ENCODE measurements around the gene SPATA19.

Gene SPATA19

DNA sequence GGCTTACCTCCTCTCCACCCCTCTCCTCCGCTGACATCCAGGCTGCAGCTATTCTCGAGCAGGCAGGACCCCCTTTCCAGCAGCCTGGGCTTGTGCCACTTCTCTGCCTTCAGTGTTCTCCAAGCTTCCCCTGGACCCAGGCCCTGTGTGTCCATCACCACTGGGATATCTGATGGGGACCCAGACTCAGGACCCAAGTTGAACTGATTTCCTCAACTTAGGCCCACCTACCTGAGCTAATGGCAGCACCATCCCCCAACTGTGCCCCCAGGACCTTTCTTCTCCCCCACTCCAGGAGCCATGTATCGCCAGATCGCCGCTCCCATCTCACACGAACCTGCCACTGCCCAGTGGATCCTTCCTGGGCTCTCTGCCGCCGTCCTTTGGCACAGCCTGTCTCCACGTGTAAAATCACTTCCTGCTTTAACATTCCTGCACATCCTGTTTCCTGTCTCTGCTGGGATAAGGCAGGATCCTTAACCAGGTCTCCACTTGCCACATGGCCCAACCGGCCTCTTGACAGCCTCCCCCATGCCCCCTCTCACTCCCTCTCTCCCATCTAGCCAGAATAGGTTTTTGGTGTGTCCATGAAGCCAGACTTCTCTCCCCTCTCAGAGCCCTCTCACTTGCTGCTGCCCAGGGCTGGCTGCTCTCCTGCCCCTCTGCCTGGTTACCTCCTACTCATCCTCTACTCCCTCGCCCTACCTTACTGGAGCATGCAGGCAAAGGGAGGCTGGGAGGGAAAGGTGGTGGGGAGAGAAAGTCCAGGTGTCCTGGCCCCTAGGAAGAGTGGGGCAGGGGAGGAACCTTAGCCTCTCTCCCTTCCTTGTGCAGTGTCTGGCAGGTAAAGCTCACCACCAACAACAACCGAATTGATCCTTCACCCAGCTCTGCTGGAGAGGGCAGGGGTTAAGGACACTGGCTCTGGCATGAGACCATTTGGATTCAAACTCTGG lies 9.4 kb downstream of the SPATA19 start:
- DNase-seq = no peak

GRCh38 chr11:133834682-133835592 lies 10.4 kb downstream of the SPATA19 start:
- peak; percentile 37 for DNase-seq

GRCh38 chr11:133833898-133834681 lies 11.2 kb downstream of the SPATA19 start:
- DNase-seq = no peak

DNA sequence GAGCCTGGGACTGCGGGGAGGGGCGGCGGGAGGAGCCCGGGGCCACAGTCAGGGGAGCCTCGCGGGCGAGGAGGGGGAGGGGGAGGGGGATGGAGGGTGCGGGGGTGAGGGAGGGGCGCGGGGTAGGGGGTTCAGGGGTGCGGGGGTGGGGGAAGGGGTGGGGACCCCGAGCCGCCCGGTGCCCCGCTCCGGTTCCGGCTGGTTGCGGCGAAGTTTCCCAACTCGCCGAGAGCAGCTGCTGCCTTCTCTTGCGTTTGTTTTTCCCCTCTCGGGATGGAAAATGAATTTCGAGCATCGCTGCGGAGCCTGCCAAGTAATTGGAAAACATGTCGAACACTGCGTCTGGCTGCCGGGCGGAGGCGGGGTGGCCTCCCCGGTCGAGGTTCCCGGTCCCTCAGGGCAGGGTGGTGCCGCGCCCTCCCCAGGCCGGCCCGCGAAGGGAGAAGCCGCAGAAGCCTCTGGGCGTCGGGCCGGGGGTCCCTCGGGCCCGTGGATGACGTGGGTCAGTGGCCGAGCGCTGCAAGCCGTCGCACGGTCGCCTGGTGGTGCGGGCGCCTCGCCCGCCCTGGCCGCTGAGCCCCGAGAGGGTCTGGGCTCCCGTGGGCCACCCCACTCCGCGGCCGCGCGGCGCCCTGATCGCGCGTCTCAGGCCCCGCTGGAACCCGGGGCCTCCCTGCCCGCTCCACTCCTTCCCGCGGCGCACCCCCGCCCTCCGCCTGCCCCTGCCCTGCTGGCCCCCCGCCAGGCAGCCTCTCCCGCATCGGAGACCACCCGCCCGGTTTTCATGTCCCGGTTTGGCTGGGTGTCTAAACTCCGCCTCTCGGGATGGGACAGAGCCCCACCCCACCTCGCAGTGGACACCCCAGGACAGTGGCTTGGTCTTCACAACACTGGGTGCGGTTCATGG lies 12.1 kb downstream of the SPATA19 start:
- no peak for DNase-seq

GRCh38 chr11:133832096-133832990 lies 13.0 kb downstream of the SPATA19 start:
- DNase-seq = no peak

GRCh38 chr11:133830931-133831907 lies 14.1 kb downstream of the SPATA19 start:
- DNase-seq = no peak

DNA sequence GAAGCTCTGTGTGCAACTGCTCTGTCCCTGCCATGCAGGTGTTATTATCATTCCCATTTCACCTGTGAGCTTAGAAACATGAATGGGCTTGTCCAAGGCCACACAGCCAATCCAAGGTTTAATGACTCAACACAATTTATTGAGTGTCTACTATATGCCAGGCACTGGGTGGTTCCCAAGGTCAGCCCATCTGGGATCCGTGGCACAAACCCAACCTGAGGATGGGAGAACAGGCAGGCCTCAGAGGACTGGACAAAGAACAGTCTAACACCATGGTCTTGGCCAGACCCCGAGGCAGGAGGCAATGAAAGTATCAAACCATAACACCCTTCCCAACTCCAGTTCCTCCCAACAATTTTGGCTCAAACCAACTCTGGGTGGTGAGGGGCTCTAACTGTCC lies 15.7 kb downstream of the SPATA19 start:
- no peak for DNase-seq

GRCh38 chr11:133828871-133829270 lies 16.4 kb downstream of the SPATA19 start:
- DNase-seq = no peak

DNA sequence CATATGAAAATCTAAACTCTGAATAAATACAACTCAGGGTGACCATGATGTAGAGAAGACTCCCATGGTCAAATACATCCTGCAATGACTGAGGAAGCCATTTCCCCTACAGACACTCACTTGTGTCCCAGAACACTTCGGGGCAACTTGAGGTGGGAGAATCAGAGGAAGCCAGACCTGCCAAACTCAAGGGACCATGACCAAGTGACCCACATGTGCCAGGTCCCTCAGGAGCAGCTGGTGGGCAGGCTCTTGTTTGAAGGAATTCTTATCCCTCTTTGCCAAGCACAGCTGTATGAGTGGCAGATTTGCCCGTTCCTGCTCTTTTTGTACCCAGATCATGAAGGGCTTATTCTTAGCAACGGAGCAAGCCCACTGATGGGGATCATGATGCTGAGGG lies 17.8 kb downstream of the SPATA19 start:
- no peak for DNase-seq

DNA sequence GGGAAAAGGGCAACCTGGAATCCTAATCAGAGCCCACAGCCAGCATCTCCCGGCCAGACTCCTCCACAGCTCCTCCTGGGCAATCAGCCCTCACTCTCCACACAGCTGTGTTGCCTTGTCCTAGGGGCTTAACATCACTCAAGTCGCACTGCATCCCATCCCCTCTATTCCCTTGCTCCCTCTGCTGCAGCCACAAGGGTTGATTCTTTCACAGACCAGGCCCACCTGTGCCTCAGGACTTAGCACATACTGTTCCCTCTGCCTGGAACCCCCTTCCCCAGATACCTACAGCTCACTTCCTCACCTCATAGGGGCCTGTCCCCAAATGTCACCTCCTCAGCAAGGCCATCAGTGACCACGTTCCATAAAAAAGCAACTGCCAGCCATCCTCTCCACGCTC lies 18.4 kb downstream of the SPATA19 start:
- DNase-seq = no peak

DNA sequence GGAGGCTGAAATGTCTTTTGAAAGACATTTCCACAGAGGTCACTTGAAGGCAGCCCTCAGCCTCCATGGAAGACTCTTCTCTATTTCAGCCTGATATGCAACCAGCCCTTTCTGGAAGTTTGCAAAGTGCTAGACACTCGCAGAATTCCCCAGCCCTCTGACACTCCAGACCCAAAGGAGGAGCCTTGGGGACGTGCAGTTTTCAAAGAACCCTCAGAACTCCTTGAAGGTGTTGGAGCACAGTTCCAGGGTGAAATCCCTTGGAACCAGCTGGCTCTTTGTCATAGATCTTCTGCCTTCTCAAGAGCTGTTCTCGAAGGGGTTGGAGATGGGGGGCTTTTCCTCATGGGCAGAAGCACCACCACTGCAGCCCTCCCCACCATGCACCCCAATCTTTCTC lies 19.6 kb downstream of the SPATA19 start:
- DNase-seq = no peak

DNA sequence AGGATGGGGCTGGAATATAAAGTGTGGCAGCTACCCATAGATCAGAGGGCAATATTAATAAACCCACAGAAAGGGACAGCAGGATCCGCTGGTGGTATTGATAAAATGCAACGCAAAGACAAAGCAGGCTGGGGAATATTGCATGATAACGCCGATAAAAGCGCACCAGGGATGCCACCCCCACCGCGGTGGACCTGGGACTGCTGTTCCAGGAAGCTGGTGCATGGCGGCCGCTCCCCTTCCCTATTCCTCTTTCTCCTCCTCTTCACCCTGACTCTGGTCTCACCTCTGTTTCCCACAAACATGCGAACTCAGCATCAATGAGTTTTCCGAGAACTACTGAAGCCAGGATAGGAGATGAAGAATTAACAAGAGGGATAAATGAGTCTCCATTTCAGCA lies 20.2 kb downstream of the SPATA19 start:
- no peak for DNase-seq

DNA sequence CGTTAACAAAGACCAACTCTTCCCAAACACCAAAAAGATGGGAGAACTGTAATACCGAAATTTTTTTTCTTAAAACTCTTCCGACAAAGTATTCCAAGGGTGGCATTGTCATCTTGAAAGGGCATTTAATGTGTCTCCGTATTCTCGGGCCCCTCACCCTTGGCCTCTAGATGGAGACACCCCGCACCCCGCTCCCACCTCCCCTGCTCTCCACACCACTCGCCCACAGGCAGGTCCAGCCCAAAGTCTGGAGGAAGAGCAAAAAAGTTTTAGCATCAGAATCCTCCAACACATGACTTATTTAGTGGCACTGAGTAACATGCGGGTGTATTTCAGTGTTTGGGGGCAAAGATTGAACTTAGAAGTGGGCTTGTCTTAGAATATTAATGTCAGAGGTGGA lies 20.7 kb downstream of the SPATA19 start:
- no peak for DNase-seq

GRCh38 chr11:133823614-133824013 lies 21.7 kb downstream of the SPATA19 start:
- no peak for DNase-seq

GRCh38 chr11:133823211-133823610 lies 22.1 kb downstream of the SPATA19 start:
- DNase-seq = no peak

DNA sequence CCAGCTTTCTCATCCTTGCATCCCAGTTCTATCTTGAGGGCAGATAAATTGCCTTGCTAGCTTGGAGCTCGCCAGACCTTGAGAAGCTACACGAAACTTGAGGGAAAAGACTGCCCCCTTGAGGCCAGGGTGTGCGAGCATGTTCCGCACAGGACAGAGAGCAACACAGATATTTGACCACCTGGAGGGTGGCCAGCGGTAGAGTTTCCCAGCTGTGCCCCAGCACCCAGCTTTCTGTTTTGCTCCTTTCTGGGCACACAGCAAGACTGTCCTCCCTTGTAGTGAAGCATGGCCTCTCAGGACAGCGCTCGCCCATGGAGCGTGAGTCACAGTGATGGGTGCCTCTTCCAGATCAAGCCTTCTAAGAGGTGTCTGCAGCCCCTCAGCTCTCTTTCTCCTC lies 23.5 kb downstream of the SPATA19 start:
- no peak for DNase-seq

DNA sequence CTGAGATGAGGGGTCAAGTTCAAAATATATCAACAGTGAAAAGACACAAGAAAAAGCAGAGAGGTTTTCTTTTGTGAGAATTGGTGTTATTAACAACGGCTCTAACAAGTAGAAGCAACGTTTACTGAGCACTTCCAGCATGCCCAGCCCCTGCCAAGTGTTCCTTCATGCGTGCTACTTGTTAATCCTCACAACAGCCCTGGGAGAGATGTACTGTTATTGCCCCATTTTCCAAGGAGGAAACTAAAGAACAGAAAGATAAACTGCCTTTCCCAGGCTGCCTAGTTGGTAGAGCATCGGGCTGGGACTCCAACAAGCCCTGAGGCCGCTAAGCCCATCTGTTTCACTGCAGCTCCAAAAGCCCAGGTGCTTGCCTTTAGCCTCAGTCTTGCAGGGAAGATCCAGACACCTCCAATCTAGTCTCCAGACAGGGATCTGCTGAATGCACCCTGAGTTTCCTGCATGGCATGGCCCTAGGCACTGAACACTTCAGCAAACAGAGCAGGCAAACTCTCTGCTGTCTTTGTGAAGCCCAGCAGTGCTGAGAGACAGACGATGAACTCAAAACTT lies 25.5 kb downstream of the SPATA19 start:
- DNase-seq = no peak

DNA sequence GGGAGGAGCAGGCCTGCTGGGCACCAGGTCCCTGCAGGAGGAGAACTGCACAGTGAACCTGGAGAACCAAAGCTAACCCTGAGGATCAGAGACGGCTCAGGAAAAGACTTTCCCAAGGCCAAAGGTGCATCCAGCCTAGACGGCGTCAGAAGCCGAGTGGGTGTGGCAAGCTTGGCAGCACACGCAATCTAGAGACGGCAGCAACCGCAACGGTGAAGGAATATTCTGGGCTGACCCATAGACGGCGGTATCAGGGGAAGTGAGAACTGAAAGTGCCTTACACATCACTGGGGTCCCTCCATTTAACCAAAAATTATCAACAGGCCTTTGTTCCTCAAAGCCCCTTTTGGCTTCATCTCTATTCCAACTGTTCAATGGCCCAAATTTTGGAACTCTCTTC lies 26.2 kb downstream of the SPATA19 start:
- no peak for DNase-seq

- DNase-seq = no peak
These were observed 27.0 kb downstream of the SPATA19 start for GRCh38 chr11:133818302-133818701.
